Activated CD4-positive, alpha-beta T cell treated with anti-CD3 and anti-CD28 coated beads, Interleukin-2, amount 50 U/mL, for 4 hours (primary cell): ENCODE results near the gene ZNF556.

ENCODE experiments used
- DNase-seq, 2 experiments: peaks; one replicate each; pipeline ENCODE4 v3.0.0-alpha.2; 2020

The ZNF556 gene

DNA sequence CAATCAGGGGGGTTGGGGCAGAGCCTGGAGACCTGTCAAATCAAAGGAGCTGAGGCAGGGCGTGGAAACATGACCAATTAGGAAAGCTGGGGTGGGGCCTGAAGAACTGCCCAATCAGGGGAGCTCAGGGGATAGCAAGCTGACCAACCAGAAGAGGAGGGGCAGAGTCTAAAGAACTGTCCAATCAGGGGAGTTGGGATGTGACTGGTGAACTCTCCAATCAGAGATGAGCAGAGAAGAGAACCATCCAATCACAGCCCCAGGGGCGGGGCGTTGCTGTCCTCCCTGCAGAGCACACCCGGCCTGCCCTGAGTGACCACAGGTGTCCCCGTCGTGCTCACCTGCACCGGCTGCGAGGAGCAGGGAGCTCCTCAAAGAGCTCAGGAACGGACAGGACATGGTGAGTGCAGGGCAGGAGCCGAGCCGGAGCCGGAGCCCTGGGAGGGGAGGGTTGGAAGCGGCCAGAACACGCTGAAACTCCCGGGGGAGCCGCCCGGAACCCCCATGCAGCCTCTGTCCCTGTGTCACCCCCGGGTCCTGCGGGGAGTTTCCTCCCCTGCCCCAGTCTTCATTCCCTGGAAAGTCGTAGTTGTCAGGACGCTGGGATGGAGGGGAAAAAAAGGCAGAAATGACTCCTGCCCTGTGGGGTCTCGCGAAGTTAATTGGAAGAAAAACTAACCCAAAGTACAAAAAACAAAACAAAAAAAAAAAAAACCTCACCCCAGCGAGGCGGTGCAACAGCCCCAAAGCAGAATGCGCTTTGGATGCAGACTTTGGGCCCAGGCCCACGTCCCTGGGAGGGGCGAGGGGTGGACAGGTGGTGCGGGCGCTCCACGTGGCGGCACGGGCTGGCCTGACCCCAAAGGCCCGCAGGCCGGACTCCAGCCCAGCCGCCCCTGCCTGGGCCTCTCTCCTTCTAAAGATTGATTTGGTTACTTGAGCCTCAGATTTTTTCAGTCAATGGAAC, at the start of gene ZNF556:
ZNF556 (plus strand) TSS at position 311 of the 967 bp plus-strand sequence; CDS start at position 398, 87 bp downstream.
- DNase-seq: no peak

DNA sequence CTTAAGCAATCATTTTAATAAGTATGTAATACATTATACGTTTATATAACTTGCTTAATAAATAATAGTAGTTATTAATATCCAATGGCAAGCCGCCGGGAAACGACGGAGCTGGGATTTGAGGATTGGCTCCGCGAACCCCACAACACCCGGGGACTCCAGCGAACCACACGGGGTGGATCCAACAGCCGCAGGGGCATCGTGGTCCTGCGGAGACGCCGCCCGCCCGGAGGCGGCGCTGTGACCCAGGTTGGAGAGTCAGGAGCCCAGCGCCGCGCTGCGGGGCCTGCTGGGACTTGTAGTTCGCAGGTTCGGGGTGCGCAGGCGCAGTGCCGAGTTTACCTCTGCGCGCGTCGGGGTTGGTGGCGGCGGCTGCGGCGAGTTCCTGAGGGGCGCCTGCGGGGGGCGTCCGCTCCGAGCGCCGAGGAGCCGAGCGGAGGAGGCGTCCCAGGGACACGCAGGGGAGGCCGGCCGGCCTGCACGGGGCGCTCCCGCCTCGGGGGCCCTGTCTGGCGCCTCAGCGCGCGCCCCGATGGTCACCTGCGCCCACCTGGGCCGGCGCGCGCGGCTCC, 47.5 kb upstream of the ZNF556 start, which contains the start of gene ZNF554:
ZNF554 (plus strand) TSS at position 329 of the 572 bp plus-strand sequence; CDS start at position 533, 204 bp downstream.
- peak; percentile 97 for DNase-seq

DNA sequence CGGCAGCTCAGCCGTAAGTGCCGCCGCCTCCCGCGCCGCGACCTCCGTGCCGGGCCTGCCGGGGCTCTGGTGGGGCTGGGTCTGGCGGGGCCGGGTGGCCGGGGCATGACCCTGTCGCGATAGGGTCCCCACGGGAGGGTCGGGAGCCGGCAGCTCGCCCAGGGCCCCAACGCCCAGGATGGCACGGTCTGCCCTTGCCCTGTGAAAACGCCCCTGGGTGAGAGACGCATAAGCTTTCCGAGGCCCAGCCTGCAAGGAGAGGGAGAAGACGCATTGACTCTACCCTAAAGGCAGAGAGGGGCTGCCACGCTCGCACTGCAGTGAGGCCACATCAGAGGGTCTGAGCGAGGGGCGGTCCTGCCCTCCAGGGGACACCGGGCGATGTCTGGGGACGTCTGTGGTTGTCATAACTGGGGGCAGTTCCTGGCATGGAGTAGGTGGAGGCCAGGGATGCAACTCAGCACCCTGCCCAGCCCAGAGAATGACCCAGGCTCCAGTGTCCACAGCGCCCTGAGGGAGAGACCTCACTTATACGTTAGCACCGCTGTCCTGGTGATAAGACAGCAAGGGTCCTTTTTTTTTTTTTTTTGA, 46.9 kb upstream of the ZNF556 start:
- DNase-seq: no peak

GRCh38 chr19:2822846-2823245, 44.3 kb upstream of the ZNF556 start:
- no peak for DNase-seq

- DNase-seq: no peak
Observed at GRCh38 chr19:2823646-2824045, 43.5 kb upstream of the ZNF556 start.

- no peak for DNase-seq
Observed at GRCh38 chr19:2824129-2824528, 43.0 kb upstream of the ZNF556 start.

GRCh38 chr19:2827022-2827421, 40.1 kb upstream of the ZNF556 start:
- DNase-seq: no peak

DNA sequence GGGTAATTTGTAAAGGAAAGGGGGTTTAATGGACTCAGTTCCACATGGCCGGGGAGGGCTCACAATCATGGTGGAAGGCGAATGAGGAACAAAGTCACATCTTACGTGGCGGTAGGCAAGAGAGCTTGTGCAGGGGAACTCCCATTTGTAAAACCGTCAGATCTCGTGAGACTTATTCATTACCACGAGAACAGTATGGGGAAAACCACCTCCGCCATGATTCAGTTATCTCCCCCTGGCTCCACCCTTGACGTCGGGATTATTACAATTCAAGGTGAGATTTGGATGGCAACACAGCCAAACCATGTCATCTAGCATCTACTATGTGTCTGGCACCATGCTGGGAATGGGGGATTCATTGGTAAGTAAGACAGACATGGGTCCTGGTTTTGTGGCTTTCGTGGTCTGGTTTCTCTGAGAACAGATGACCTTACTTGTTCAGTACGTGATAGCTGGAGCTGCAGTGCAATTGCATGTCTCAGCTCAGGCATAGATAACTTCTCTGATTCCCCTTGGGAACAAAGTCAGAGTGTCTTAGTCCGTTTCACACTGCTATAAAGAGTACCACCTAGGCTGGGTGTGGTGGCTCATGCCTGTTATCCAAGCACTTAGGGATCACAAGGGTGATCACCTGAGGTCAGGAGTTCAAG, 39.2 kb upstream of the ZNF556 start:
- DNase-seq: no peak

DNA sequence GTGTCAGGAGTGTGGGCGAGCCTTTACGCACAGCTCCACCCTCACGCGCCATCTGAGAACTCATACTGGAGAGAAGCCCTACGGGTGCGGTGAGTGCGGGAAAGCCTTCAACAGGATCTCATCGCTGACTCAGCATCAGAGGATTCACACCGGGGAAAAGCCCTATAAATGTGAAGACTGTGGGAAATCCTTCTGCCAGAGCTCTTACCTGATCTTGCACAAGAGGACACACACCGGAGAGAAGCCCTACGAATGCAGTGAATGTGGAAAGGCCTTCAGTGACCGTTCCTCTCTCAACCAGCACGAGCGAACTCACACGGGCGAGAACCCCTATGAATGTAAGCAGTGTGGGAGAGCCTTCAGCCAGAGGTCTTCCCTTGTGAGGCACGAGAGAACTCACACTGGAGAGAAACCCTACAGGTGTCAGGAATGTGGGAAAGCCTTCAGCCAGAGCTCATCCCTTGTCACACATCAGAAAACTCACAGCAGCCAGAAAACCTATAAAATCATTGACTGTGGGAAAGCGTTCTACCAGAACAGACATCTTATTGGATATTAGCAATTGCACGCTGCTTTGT, 32.8 kb upstream of the ZNF556 start:
- no peak for DNase-seq

GRCh38 chr19:2837430-2837829, 29.7 kb upstream of the ZNF556 start:
- DNase-seq: no peak

DNA sequence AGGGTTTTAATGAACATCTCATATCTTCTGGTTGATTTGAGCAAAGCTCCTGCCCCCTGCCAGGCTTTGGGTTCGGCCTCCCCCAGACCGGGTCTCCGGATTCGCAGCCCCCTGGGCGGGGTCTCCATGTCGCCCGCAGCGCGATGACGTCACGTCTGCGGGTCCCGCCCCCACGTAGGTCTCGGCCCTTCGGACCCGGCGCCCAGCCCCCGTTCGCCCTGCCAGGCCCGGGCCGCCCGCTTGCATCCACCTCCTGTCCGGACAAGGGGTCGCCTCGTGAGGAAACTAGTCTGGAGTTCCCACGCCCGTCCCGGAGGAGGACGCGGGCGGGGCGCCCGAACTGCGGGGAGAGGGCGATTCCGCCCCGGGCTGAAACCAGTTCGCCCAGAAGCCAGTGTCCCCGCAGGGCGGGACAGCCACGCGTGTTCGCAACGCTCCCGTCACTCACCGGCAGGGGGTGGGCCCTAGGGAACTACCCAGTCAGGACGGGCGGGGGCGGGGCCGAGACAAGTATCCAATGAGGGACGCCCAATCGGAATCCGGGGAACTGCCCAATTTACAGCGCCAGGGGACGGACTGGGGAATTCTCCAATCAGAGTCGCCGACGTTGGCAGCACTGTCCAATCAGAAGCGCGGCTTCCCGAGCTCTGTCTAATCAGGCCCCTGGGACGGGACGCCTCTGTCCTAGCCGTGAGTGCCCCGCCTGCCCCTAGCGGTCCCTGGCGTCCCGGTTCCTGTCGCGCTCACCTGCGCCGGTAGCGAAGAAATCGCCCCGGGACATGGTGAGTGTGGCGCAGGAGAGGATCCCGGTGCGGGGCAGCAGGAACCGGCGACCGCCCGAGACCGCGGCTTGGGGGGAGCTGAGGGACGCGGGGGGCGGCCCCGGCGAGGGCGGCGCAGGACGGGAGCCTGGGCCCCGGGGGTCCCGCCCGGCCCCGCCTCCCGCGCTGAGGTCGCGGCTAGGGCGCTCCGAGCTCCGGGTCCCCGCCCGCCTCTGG, 26.0 kb upstream of the ZNF556 start, which contains the start of gene ZNF555:
ZNF555 (plus strand) TSS at position 682 of the 998 bp plus-strand sequence; CDS start at position 780, 98 bp downstream.
- DNase-seq: peak; percentile 99

DNA sequence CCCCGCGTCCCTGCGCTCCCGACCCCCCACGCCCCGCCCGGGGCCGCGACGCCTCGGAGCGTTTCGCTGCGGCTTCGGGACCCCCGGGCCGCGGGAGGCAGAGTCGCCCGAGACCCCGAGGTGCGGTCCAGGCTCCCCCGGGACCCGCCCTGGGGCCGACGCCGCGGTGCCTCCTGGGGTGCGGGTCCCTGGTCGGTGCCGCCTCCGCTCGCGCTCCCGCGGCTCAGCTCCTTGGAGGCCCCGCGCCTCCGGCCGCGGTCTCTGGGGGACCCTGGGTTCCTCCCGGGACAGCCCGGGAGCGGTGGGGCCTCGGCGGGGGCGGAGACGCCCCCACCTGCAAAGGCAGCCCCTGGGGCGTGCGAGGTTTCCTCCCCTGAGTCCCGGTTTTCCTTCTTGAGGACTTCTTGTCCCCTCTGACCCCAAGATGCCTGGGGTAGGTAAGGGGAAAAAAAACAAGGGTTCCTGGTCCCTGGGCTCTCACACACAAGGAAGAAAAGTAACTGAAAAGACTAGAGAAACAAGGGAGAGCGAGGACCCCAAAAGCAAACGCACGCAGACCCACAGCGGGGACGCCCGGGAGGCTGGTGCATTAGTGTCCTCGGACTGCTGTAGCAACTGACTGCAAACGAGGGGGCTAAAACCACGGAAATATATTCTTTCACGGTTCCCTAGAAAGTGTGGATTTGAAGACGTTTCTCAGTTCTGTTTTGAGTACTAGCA, 25.1 kb upstream of the ZNF556 start:
- DNase-seq: no peak

GRCh38 chr19:2845107-2845506, 22.0 kb upstream of the ZNF556 start:
- DNase-seq: no peak

- no peak for DNase-seq
Observed at GRCh38 chr19:2846180-2846894, 20.8 kb upstream of the ZNF556 start.

- no peak for DNase-seq
Observed at GRCh38 chr19:2847507-2847906, 19.6 kb upstream of the ZNF556 start.

- no peak for DNase-seq
Observed at GRCh38 chr19:2848616-2849015, 18.5 kb upstream of the ZNF556 start.

- DNase-seq: no peak
Observed at GRCh38 chr19:2850256-2850925, 16.7 kb upstream of the ZNF556 start.

DNA sequence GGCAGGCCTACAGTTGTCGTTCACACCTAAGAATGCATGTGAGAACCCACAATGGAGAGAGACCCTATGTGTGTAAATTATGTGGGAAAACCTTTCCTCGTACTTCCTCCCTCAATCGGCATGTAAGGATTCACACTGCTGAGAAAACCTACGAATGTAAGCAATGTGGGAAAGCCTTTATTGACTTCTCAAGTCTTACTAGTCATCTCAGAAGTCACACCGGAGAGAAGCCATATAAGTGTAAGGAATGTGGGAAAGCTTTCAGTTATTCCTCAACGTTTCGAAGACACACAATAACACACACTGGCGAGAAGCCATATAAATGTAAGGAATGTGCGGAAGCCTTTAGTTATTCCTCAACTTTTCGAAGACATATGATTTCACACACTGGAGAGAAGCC, 14.5 kb upstream of the ZNF556 start:
- DNase-seq: no peak

DNA sequence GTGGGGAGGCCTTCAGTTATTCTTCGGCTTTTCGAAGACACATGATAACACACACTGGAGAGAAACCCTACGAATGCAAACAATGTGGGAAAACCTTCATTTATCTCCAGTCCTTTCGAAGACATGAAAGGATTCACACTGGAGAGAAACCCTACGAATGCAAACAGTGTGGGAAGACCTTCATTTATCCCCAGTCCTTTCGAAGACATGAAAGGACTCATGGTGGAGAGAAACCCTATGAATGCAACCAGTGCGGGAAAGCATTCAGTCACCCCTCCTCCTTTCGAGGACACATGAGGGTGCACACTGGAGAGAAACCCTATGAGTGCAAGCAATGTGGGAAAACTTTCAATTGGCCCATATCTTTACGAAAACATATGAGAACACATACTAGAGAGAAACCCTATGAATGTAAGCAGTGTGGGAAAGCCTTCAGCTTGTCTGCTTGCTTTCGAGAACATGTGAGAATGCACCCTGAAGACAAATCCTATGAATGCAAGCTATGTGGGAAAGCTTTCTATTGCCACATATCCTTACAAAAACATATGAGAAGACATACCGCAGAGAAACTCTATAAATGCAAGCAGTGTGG, 14.0 kb upstream of the ZNF556 start:
- no peak for DNase-seq
